Mesendoderm (in vitro differentiated cells): ENCODE measurements around the gene DNMT3A.

Experiments
- DNase-seq: peaks from one replicate; pipeline ENCODE4 v3.0.0; 2013
- H2AK5ac ChIP-seq: 2 replicates; pipeline ENCODE4 v1.6.1; 2013; ENCODE audit warnings: low read length, inconsistent platforms
- H2BK120ac ChIP-seq: 2 replicates; pipeline ENCODE4 v1.6.1; 2013; ENCODE audit warnings: low read depth, mild to moderate bottlenecking, low read length, moderate library complexity, mixed read lengths
- H2BK15ac ChIP-seq: replicated peaks from 2 replicates; pipeline ENCODE4 v1.6.1; 2013; ENCODE audit warnings: low read depth, mild to moderate bottlenecking, moderate library complexity
- H2BK5ac ChIP-seq: 2 replicates; pipeline ENCODE4 v1.6.1; 2013; ENCODE audit warnings: low read length, inconsistent platforms
- H3K18ac ChIP-seq: 2 replicates; pipeline ENCODE4 v1.6.1; 2013; ENCODE audit warnings: mild to moderate bottlenecking, low read length, mixed read lengths
- H3K23ac ChIP-seq: one replicate; pipeline ENCODE4 v1.6.1; 2013; ENCODE audit warnings: low read length
- H3K27ac ChIP-seq: 2 replicates; pipeline ENCODE4 v1.5.1; 2013; ENCODE audit warnings: low read depth, mild to moderate bottlenecking, inconsistent platforms, low read length, moderate library complexity
- H3K27me3 ChIP-seq: 2 replicates; pipeline ENCODE4 v1.6.1; 2013; ENCODE audit warnings: low read length, control low read depth, mild to moderate bottlenecking, inconsistent platforms; ENCODE audit not compliant: insufficient read depth, poor library complexity
- H3K36me3 ChIP-seq: 2 replicates; pipeline ENCODE4 v1.6.1; 2013; ENCODE audit warnings: low read length, inconsistent platforms; ENCODE audit not compliant: control insufficient read depth, insufficient read depth
- H3K4ac ChIP-seq: one replicate; pipeline ENCODE4 v1.6.1; 2013; ENCODE audit warnings: low read depth, mild to moderate bottlenecking, low read length, moderate library complexity
- H3K4me1 ChIP-seq: 2 replicates; pipeline ENCODE4 v1.6.1; 2013; ENCODE audit warnings: low read depth, low read length, inconsistent platforms; ENCODE audit not compliant: control insufficient read depth
- H3K4me2 ChIP-seq: 2 replicates; pipeline ENCODE4 v1.6.1; 2013; ENCODE audit warnings: low read length
- H3K4me3 ChIP-seq: 2 replicates; pipeline ENCODE4 v1.5.1; 2013; ENCODE audit warnings: mild to moderate bottlenecking, low read length
- H3K56ac ChIP-seq: one replicate; pipeline ENCODE4 v1.6.1; 2013; ENCODE audit warnings: low read length
- H3K79me1 ChIP-seq: 2 replicates; pipeline ENCODE4 v1.6.1; 2013; ENCODE audit warnings: low read length, inconsistent platforms
- H3K79me2 ChIP-seq: 2 replicates; pipeline ENCODE4 v1.6.1; 2013; ENCODE audit warnings: mild to moderate bottlenecking, low read length; ENCODE audit not compliant: control insufficient read depth, insufficient read depth
- H3K9ac ChIP-seq: 2 replicates; pipeline ENCODE4 v1.6.1; 2013; ENCODE audit warnings: low read length, inconsistent platforms
- H4K5ac ChIP-seq: one replicate; pipeline ENCODE4 v1.6.1; 2013; ENCODE audit warnings: low read length
- H4K8ac ChIP-seq: one replicate; pipeline ENCODE4 v1.6.1; 2013; ENCODE audit warnings: low read depth, mild to moderate bottlenecking, control low read depth, low read length, moderate library complexity
- WGBS: extraction: QIAGEN DNeasy Blood & Tissue Kit; methylation state at CpG from one replicate; pipeline ENCODE4 v1.1.7; 2013; ENCODE audit warnings: low lambda C conversion rate, missing lambda C conversion rate; ENCODE audit not compliant: insufficient coverage; ENCODE audit errors: extremely low coverage; 5-methylcytosine and 5-hydroxymethylcytosine counted together

Gene DNMT3A

GRCh38 chr2:25330937-25331336 is 10.8 kb downstream of the DNMT3A start:
- Histone ChIP-seq H3K27me3 (no peaks in the 10 kb centered on the region), H4K8ac (no peak overlapping the region), H2BK5ac (no peak overlapping the region), H3K9ac (no peak overlapping the region), H3K18ac (no peak overlapping the region), H3K4me1 (no peaks in the 10 kb centered on the region), H4K5ac (no peak overlapping the region), H2AK5ac (no peak overlapping the region), H3K4ac (no peak overlapping the region), H2BK15ac (no peak overlapping the region), H3K23ac (no peak overlapping the region), H3K4me3 (no peak overlapping the region), H3K36me3 (no peaks in the 10 kb centered on the region), H3K79me2 (no peaks in the 10 kb centered on the region), H2BK120ac (no peak overlapping the region), H3K27ac (no peak overlapping the region), H3K4me2 (no peak overlapping the region), H3K56ac (no peak overlapping the region), H3K79me1 (no peaks in the 10 kb centered on the region)
- no peak for DNase-seq
- WGBS = no CpG with 5 or more reads among the region's 4 CpGs

- Histone ChIP-seq H4K5ac (no peak overlapping the region), H3K79me2 (no peaks in the 10 kb centered on the region), H4K8ac (no peak overlapping the region), H2BK120ac (no peak overlapping the region), H2BK5ac (no peak overlapping the region), H3K27me3 (no peaks in the 10 kb centered on the region), H3K4ac (no peak overlapping the region), H2BK15ac (no peak overlapping the region), H3K36me3 (no peaks in the 10 kb centered on the region), H3K4me2 (no peak overlapping the region), H3K4me1 (no peaks in the 10 kb centered on the region), H3K4me3 (no peak overlapping the region), H3K18ac (no peak overlapping the region), H3K56ac (no peak overlapping the region), H3K9ac (no peak overlapping the region), H3K27ac (no peak overlapping the region), H3K79me1 (no peaks in the 10 kb centered on the region), H2AK5ac (no peak overlapping the region), H3K23ac (no peak overlapping the region)
- no peak for DNase-seq
- WGBS = no CpG with 5 or more reads among the region's 10 CpGs
Observed at GRCh38 chr2:25330273-25330672, 11.5 kb downstream of the DNMT3A start.

GRCh38 chr2:25328152-25329085 is 13.3 kb downstream of the DNMT3A start:
- H3K56ac ChIP-seq = no peak overlapping the region
- H3K4ac ChIP-seq = no peak overlapping the region
- no peak overlapping the region for H2BK120ac ChIP-seq
- H2AK5ac ChIP-seq = no peak overlapping the region
- no peak overlapping the region for H4K5ac ChIP-seq
- H3K4me1 ChIP-seq = no peaks in the 10 kb centered on the region
- no peak overlapping the region for H3K23ac ChIP-seq
- H4K8ac ChIP-seq = no peak overlapping the region
- DNase-seq = no peak
- no peak overlapping the region for H3K4me2 ChIP-seq
- H3K79me2 ChIP-seq = no peaks in the 10 kb centered on the region
- H3K18ac ChIP-seq = no peak overlapping the region
- no peaks in the 10 kb centered on the region for H3K36me3 ChIP-seq
- H3K27me3 ChIP-seq = no peaks in the 10 kb centered on the region
- no CpG with 5 or more reads among the region's 27 CpGs for WGBS
- no peak overlapping the region for H3K4me3 ChIP-seq
- H2BK15ac ChIP-seq = no peak overlapping the region
- no peak overlapping the region for H2BK5ac ChIP-seq
- H3K79me1 ChIP-seq = no peaks in the 10 kb centered on the region
- H3K9ac ChIP-seq = no peak overlapping the region
- H3K27ac ChIP-seq = no peak overlapping the region

GRCh38 chr2:25326326-25327013 is 15.3 kb downstream of the DNMT3A start:
- no peaks in the 10 kb centered on the region for H3K79me1 ChIP-seq
- no CpG with 5 or more reads among the region's 5 CpGs for WGBS
- H2BK5ac ChIP-seq = no peak overlapping the region

GRCh38 chr2:25324905-25325592 is 16.7 kb downstream of the DNMT3A start:
- Histone ChIP-seq H2BK15ac (no peak overlapping the region), H4K5ac (no peak overlapping the region), H3K79me2 (no peaks in the 10 kb centered on the region), H3K9ac (no peak overlapping the region), H3K4me2 (no peak overlapping the region), H3K4ac (no peak overlapping the region), H2AK5ac (no peak overlapping the region), H3K56ac (no peak overlapping the region), H3K4me1 (no peaks in the 10 kb centered on the region), H3K79me1 (no peaks in the 10 kb centered on the region), H3K23ac (no peak overlapping the region), H3K27ac (no peak overlapping the region), H3K18ac (no peak overlapping the region), H4K8ac (no peak overlapping the region), H3K36me3 (no peaks in the 10 kb centered on the region), H3K27me3 (no peaks in the 10 kb centered on the region), H2BK5ac (no peak overlapping the region), H2BK120ac (no peak overlapping the region), H3K4me3 (no peak overlapping the region)
- no peak for DNase-seq
- WGBS = no CpG with 5 or more reads among the region's 16 CpGs

More at GRCh38 chr2:25326326-25327013, 15.3 kb downstream of the DNMT3A start:
- Histone ChIP-seq H3K4me1 (no peaks in the 10 kb centered on the region), H4K5ac (no peak overlapping the region), H2BK120ac (no peak overlapping the region), H2BK15ac (no peak overlapping the region), H3K56ac (no peak overlapping the region), H3K4me3 (no peak overlapping the region), H4K8ac (no peak overlapping the region), H3K36me3 (no peaks in the 10 kb centered on the region), H3K4ac (no peak overlapping the region), H3K4me2 (no peak overlapping the region), H3K27ac (no peak overlapping the region), H3K23ac (no peak overlapping the region), H3K18ac (no peak overlapping the region), H3K9ac (no peak overlapping the region), H3K27me3 (no peaks in the 10 kb centered on the region), H2AK5ac (no peak overlapping the region), H3K79me2 (no peaks in the 10 kb centered on the region)
- no peak for DNase-seq
